Panc1 (cell line): Measurements from ENCODE around the gene KCNG1. TPM values are rescaled to one million over a fixed set of nuclear protein-coding genes. Genes with fewer than 3 reads are reported as not detected.

ENCODE experiments used
- ATAC-seq: fragments of 200-7000 bp; cut with Tn5 transposase; 2 replicates; pipeline ENCODE4 v1.9.1; 2020; ENCODE audit warnings: mild to moderate bottlenecking, moderate library complexity
- BruUV-seq: library from RNA; stranded (reverse); fragments of 400-500 nt; replicated peaks from 2 replicates; lab custom pipeline; 2021; lab: Mats Ljungman, UMichigan
- CTCF ChIA-PET: fragments of 300-600 bp; sonication (Branson Sonifier 250); formaldehyde crosslinking; loops from one replicate; lab custom pipeline; 2022; ENCODE audit warnings: antibody characterized with exemption; lab: Charles Lee
- POLR2A ChIA-PET: fragments of 300-600 bp; sonication (Branson Sonifier 250); formaldehyde crosslinking; loops from one replicate; lab custom pipeline; 2022; ENCODE audit warnings: antibody characterized with exemption; lab: Charles Lee
- DNase-seq: peaks from one replicate; pipeline ENCODE4 v3.0.0-alpha.2; 2010; ENCODE audit warnings: low read depth, low spot score
- H3K27ac ChIP-seq: 2 replicates; pipeline ENCODE4 v1.5.1; 2011; ENCODE audit warnings: mild to moderate bottlenecking, low read length, inconsistent platforms
- H3K27me3 ChIP-seq: fragments of 200-500 bp; sonication (Bioruptor generic); 2 replicates; pipeline ENCODE4 v1.6.0; 2014; ENCODE audit warnings: low read length, inconsistent platforms; ENCODE audit not compliant: control insufficient read depth, insufficient read depth
- H3K36me3 ChIP-seq: fragments of 200-500 bp; sonication (Bioruptor generic); 2 replicates; pipeline ENCODE4 v1.5.1; 2014; ENCODE audit warnings: inconsistent platforms, mild to moderate bottlenecking, low read length, moderate library complexity; ENCODE audit not compliant: control insufficient read depth, insufficient read depth
- H3K4me1 ChIP-seq: 2 replicates; pipeline ENCODE4 v1.5.1; 2011; ENCODE audit warnings: inconsistent platforms, mild to moderate bottlenecking, low read length, moderate library complexity; ENCODE audit not compliant: control insufficient read depth, insufficient read depth
- H3K4me3 ChIP-seq, 2 experiments: 2 replicates each; pipeline ENCODE4 v1.5.1; 2011 to 2012; ENCODE audit warnings: low read depth in 2 of 2, low read length in 2 of 2, mild to moderate bottlenecking in 2 of 2, inconsistent platforms in 1 of 2, moderate library complexity in 1 of 2
- H3K9me3 ChIP-seq: fragments of 200-500 bp; sonication (Bioruptor generic); 2 replicates; pipeline ENCODE4 v1.5.1; 2014; ENCODE audit warnings: low read depth, mild to moderate bottlenecking, inconsistent platforms, low read length, moderate library complexity; ENCODE audit not compliant: control insufficient read depth, insufficient read depth
- POLR2AphosphoS5 ChIP-seq: IDR thresholded peaks from 2 replicates; pipeline ENCODE4 v1.6.1; 2012; ENCODE audit warnings: mild to moderate bottlenecking, low read depth, low read length, moderate library complexity
- SIN3A ChIP-seq: IDR thresholded peaks from 2 replicates; pipeline ENCODE4 v1.6.1; 2012; ENCODE audit warnings: low read depth, mild to moderate bottlenecking, low read length, moderate library complexity, borderline replicate concordance; ENCODE audit not compliant: insufficient read depth
- TCF7L2 ChIP-seq: IDR thresholded peaks from 2 replicates; pipeline ENCODE4 v1.6.1; 2011; ENCODE audit warnings: mild to moderate bottlenecking, low read depth, low read length, inconsistent platforms
- in situ Hi-C: cut with HindIII; loops from 2 replicates; pipeline ENCODE4 v1.10.0; 2016; ENCODE audit warnings: low sequenced_read_pairs, low pct_unique_long_range_greater_than_20kb
- intact Hi-C: fragments of 100-400 bp; cut with micrococcal nuclease; formaldehyde crosslinking; loops from one replicate; pipeline ENCODE4 v1.10.0; 2022; ENCODE audit not compliant: unreplicated experiment
- total RNA-seq: library from RNA; stranded (reverse); gene quantifications from one replicate; pipeline ENCODE4 v1.2.1, GENCODE V29; 2021; ENCODE audit not compliant: unreplicated experiment
- TF ChIP-seq, protein P1 (sequence below), 2 experiments: IDR thresholded peaks; 2 replicates each; pipeline ENCODE4 v1.6.1; 2011 to 2012; ENCODE audit warnings: low read depth in 2 of 2, control low read depth in 1 of 2, low read length in 1 of 2, mild to moderate bottlenecking in 1 of 2, moderate library complexity in 1 of 2; ENCODE audit not compliant: insufficient read depth in 1 of 2
- TF ChIP-seq, protein P2 (sequence below): fragments of 450-650 bp; IDR thresholded peaks from 2 replicates; pipeline ENCODE4 v1.5.1; 2017; ENCODE audit warnings: mild to moderate bottlenecking

The KCNG1 gene
- total RNA-seq, 1 experiment from 2014 or later, result 7.4 TPM

DNA sequence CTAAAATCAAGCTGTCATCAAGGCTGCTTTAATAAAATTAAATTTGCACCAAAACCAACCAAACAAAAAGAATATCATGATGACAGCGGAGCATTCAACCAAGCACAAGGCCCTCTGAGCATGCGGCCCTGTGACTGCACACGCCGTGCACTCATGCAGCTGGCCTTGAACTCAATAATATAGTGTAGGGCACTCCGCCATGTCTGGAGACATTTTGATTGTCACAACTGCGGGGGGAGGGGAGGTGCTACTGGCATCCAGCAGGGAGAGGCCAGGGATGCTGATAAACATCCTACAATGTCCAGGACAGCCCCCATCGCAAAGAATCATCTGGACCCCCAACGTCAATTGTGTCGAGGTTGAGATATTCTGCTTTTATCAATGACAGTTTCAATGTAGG, 54.6 kb downstream of the KCNG1 start:
- intact Hi-C loops (no loop called here), in situ Hi-C loops (no loop called here)
- BruUV-seq, result no TSS peak
- H3K27ac ChIP-seq, result no peak overlapping the region
- no peak; the same call in 1 of the 2 replicates for ATAC-seq
- POLR2A ChIA-PET, result interaction anchor here (0.6 kb wide), 1 partner anchor 31 kb away, joined by 4 read pairs; no protein-coding TSS in a partner anchor
- CTCF ChIA-PET, result interaction anchor here (0.7 kb wide), 1 partner anchor 24 kb away, joined by 4 read pairs; no protein-coding TSS in a partner anchor
- H3K27me3 ChIP-seq, result no peaks in the 10 kb centered on the region
- TF ChIP-seq SIN3A, result no peak
- no peak for TF ChIP-seq POLR2AphosphoS5
- TF ChIP-seq, protein P1, sequence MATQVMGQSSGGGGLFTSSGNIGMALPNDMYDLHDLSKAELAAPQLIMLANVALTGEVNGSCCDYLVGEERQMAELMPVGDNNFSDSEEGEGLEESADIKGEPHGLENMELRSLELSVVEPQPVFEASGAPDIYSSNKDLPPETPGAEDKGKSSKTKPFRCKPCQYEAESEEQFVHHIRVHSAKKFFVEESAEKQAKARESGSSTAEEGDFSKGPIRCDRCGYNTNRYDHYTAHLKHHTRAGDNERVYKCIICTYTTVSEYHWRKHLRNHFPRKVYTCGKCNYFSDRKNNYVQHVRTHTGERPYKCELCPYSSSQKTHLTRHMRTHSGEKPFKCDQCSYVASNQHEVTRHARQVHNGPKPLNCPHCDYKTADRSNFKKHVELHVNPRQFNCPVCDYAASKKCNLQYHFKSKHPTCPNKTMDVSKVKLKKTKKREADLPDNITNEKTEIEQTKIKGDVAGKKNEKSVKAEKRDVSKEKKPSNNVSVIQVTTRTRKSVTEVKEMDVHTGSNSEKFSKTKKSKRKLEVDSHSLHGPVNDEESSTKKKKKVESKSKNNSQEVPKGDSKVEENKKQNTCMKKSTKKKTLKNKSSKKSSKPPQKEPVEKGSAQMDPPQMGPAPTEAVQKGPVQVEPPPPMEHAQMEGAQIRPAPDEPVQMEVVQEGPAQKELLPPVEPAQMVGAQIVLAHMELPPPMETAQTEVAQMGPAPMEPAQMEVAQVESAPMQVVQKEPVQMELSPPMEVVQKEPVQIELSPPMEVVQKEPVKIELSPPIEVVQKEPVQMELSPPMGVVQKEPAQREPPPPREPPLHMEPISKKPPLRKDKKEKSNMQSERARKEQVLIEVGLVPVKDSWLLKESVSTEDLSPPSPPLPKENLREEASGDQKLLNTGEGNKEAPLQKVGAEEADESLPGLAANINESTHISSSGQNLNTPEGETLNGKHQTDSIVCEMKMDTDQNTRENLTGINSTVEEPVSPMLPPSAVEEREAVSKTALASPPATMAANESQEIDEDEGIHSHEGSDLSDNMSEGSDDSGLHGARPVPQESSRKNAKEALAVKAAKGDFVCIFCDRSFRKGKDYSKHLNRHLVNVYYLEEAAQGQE (IDR thresholded peaks at IDR 0.05; ENCODE audit: insufficient read depth in 1 of 2, low read depth in 2 of 2, low read length in 1 of 2), result no peak
- TF ChIP-seq TCF7L2, result no peak
- TF ChIP-seq, protein P2, sequence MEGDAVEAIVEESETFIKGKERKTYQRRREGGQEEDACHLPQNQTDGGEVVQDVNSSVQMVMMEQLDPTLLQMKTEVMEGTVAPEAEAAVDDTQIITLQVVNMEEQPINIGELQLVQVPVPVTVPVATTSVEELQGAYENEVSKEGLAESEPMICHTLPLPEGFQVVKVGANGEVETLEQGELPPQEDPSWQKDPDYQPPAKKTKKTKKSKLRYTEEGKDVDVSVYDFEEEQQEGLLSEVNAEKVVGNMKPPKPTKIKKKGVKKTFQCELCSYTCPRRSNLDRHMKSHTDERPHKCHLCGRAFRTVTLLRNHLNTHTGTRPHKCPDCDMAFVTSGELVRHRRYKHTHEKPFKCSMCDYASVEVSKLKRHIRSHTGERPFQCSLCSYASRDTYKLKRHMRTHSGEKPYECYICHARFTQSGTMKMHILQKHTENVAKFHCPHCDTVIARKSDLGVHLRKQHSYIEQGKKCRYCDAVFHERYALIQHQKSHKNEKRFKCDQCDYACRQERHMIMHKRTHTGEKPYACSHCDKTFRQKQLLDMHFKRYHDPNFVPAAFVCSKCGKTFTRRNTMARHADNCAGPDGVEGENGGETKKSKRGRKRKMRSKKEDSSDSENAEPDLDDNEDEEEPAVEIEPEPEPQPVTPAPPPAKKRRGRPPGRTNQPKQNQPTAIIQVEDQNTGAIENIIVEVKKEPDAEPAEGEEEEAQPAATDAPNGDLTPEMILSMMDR, result no peak
- H3K36me3 ChIP-seq, result no peaks in the 10 kb centered on the region
- H3K4me3 ChIP-seq, result no peak overlapping the region
- no peaks in the 10 kb centered on the region for H3K9me3 ChIP-seq
- H3K4me1 ChIP-seq, result no peaks in the 10 kb centered on the region
- no peak for DNase-seq

DNA sequence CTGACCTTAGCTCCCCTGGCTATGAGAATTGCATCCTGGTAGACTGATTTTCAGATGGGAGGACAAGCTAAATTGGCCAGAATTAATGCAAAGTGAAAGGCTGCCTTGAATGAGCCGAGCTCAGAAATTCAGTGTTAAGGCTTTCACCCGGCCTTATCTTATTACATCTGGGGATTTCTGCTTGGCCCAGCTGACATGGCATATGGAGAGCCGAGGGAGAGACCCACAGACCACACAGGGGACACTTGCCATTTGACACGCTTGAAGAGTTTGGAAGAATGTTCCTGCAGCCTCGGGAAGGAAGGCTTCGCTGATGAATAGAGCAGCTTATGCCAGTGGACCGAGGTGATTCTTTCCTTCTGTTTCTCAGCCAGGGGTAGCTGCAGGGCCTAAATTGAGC, 55.3 kb downstream of the KCNG1 start:
- POLR2A ChIA-PET, result interaction anchor here (0.6 kb wide), 1 partner anchor 31 kb away, joined by 4 read pairs; no protein-coding TSS in a partner anchor
- Histone ChIP-seq H3K4me3 (no peak overlapping the region), H3K9me3 (no peaks in the 10 kb centered on the region), H3K4me1 (no peaks in the 10 kb centered on the region), H3K36me3 (no peaks in the 10 kb centered on the region), H3K27me3 (no peaks in the 10 kb centered on the region), H3K27ac (no peak overlapping the region)
- CTCF ChIA-PET, result no interaction called here
- TF ChIP-seq, protein P1 (IDR thresholded peaks at IDR 0.05; ENCODE audit: insufficient read depth in 1 of 2, low read depth in 2 of 2, low read length in 1 of 2), result no peak
- TF ChIP-seq, protein P2, result no peak
- TF ChIP-seq TCF7L2 (no peak), SIN3A (no peak), POLR2AphosphoS5 (no peak)
- no TSS peak for BruUV-seq
- DNase-seq (no peak), ATAC-seq (no peak)
- in situ Hi-C loops (no loop called here), intact Hi-C loops (no loop called here)
